AG09319 (cell line): ENCODE results near the gene HTT-AS.
"Not testable (repeated sequence)": the region's sequence is repeated elsewhere in the genome, so short reads cannot be mapped to it uniquely, and the experiment has no call there.

Source experiments
- DNase-seq: peaks from one replicate; pipeline ENCODE4 v3.0.0-alpha.2; 2010; ENCODE audit warnings: low read depth; ENCODE audit errors: extremely low read depth
- TF ChIP-seq, protein P1 (sequence below): IDR thresholded peaks from 2 replicates; pipeline ENCODE4 v1.5.1; 2011; ENCODE audit warnings: low read depth, mild to moderate bottlenecking, inconsistent platforms, low read length, moderate library complexity

The HTT-AS gene

DNA sequence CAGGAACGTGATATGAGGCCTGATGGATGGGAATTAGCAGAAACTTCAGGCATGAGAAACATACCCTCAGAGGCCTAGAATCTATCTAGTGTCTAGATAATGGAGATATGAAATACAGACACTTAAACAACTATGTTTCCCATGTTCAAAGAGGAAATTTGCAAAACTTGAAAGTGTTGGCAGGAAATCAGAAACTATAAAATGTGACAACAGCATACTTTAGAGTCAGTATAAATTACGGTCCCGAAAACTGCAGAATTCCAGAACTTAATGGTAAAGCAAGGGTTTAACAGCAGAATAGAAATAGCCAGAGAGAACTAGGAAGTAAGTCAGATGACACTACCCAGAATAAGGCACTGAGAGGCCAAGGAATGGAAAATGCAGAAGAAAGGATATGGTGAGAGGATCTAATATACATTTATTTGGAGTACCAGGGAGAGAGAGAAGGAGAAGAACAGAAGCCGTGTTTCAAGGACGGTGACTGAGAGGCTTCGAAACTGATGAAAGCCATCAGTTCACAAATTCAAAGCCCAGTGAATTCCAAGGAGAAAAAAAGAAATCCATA lies 7.4 kb downstream of the HTT-AS start:
- TF ChIP-seq, protein P1, sequence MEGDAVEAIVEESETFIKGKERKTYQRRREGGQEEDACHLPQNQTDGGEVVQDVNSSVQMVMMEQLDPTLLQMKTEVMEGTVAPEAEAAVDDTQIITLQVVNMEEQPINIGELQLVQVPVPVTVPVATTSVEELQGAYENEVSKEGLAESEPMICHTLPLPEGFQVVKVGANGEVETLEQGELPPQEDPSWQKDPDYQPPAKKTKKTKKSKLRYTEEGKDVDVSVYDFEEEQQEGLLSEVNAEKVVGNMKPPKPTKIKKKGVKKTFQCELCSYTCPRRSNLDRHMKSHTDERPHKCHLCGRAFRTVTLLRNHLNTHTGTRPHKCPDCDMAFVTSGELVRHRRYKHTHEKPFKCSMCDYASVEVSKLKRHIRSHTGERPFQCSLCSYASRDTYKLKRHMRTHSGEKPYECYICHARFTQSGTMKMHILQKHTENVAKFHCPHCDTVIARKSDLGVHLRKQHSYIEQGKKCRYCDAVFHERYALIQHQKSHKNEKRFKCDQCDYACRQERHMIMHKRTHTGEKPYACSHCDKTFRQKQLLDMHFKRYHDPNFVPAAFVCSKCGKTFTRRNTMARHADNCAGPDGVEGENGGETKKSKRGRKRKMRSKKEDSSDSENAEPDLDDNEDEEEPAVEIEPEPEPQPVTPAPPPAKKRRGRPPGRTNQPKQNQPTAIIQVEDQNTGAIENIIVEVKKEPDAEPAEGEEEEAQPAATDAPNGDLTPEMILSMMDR = no peak
- DNase-seq = no peak

DNA sequence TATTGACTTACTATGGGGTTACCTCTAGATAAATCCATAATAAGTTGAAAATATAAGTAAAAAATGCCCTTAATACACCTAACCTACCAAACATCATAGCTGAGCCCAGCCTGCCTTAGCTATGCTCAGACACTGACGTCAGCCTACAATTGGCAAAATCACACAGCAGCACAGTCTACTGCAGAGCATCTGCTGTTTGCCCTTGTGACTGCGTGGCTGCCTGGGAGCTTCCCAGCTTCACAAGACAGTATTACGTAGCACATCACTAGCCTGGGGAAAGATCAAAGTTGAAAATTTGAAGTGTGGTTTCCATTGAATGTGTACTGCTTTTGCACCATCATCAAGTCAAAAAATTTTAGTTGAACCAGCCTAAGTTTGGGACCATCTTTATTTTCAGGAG lies 8.8 kb downstream of the HTT-AS start:
- no peak for DNase-seq
- TF ChIP-seq, protein P1 = no peak

DNA sequence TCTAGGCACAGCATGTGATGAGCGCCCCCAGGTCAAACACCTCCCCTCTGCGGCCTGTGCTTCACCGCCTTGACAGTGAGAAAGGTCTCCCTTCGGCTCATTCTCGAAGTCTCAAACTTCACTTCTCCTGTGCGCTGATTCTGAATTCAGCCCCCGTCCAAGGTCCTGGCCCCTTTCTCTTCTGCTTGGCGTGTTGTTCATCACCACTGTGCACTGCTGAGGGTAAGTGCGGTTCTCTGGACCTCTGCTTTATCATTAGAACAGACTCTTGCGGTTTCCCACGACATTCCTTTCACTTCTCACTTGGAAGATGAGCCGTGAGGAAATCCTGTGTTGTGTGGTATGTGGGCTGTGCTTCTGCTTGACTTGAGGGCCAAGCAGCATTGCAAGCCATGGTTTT lies 11.9 kb downstream of the HTT-AS start:
- no peak for DNase-seq
- TF ChIP-seq, protein P1 = no peak

DNA sequence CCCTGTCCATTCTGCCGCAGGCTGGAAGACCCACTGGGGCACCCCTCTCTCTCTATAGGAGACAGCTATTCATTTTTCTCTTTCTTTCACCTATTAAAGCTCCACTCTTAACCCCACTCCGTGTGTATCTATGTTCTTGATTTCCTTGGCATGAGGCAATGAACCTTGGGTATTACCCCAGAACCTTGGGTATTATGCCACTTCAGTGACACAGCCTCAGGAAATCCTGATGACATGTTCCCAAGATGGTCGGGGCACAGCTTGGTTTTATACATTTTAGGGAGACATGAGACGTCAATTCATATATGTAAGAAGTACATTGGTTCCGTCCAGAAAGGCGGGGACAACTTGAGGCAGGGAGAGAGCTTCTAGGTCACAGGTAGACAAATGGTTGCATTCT lies 13.4 kb downstream of the HTT-AS start:
- TF ChIP-seq, protein P1 = no peak
- DNase-seq = no peak

GRCh38 chr4:3059943-3060342 lies 14.4 kb downstream of the HTT-AS start:
- DNase-seq = no peak
- TF ChIP-seq, protein P1 = no peak

DNA sequence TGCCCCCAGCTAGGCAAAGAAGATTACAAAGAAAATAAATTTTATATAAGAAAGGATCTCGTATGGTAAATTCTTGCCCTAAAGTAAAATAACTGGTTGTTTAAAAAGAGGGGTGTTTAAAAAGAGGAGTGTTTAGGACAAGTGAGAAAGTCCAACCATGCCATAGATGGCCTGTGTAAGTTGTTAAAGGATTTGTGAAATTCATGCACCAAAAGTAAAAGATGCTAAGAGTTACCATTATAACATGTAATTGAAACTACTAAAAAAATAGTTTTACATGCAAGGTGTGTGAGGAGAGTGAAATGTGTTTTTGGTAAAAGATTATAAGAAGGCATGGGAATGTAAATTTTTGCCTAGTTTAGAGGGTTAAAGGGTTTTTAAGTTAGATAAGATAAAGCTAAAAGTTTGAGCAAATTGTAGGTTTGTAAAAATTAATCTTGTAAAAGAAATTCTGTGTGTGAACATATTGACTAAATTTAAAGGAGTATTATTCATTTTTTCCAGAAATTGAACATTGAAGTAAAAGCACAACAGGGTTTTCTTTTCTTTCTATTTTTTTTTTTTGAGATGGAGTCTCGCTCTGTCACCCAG lies 20.1 kb downstream of the HTT-AS start:
- TF ChIP-seq, protein P1 = no peak
- DNase-seq = no peak

DNA sequence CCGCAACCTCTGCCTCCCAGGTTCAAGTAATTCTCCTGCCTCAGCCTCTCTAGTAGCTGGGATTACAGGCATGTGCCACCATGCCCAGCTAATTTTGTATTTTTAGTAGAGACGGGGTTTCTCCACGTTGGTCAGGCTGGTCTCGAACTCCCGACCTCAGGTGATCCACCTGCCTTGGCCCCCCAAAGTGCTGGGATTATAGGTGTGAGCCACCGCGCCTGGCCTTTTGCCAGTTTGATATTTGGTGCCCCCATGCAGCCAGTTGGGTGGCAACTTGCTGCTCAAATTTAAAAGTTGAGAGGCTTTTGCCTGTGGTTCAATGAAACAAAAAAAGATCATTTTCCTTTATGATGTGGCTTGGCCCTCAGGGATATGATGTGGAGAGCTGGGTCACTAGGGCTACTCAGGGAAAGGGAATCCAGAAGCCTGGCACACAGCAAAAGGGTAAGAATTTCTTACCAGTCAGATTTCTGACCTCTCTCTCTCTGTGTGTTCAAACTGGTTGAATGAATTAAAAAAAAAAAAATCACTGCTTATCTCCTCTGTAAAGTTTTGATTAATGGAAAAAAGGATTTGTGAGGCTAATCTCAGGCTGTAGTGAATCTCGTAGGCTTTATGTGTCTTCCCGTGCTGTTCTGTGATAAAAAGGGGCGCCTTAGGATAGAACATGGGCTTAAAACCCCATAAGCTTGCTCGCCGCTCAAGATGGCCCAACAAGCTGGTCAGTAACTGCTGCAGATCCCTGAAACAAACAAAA lies 23.0 kb downstream of the HTT-AS start:
- DNase-seq = not testable (repeated sequence)
